NCI-H69 (cell line): ENCODE results near the gene MYO9B.
A peak's percentile ranks its signal among the peaks of the same experiment; 100 is the strongest.

ENCODE experiments used
- DNase-seq: peaks from one replicate; lab custom pipeline; 2025; lab: John Stamatoyannopoulos, UW

MYO9B gene

GRCh38 chr19:17061691-17062090 is 13.9 kb upstream of the MYO9B start:
- no peak for DNase-seq

- DNase-seq, result no peak
Measured at GRCh38 chr19:17063428-17063827, 12.1 kb upstream of the MYO9B start.

- DNase-seq, result no peak
Measured at GRCh38 chr19:17069193-17069592, 6.4 kb upstream of the MYO9B start.

GRCh38 chr19:17070421-17070820 is 5.2 kb upstream of the MYO9B start:
- no peak for DNase-seq

DNA sequence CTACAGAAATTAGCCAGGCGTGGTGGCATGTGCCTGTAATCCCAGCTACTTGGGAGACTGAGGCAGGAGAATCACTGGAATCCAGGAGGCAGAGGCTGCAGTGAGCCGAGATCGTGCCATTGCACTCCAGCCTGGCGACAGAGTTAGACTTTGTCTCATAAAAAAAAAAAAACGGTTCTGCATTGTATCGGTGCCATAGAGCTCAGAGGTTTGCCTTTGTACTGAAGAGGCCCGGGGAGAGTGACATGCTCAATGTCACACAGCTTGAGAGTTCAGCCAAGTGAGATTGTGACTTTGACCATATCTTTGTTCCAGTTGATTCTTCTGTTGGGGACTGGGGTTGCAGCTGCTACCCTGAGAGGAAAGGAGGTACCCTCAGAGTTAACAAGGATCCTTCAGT is 4.7 kb upstream of the MYO9B start:
- no peak for DNase-seq

- DNase-seq, result peak; percentile 87
Measured at GRCh38 chr19:17073869-17074633, 1.5 kb upstream of the MYO9B start.

- no peak for DNase-seq
Measured at GRCh38 chr19:17074634-17075034, 943 bp upstream of the MYO9B start.

GRCh38 chr19:17075864-17076542 is 426 bp downstream of the MYO9B start:
- DNase-seq, result peak; percentile 59

DNA sequence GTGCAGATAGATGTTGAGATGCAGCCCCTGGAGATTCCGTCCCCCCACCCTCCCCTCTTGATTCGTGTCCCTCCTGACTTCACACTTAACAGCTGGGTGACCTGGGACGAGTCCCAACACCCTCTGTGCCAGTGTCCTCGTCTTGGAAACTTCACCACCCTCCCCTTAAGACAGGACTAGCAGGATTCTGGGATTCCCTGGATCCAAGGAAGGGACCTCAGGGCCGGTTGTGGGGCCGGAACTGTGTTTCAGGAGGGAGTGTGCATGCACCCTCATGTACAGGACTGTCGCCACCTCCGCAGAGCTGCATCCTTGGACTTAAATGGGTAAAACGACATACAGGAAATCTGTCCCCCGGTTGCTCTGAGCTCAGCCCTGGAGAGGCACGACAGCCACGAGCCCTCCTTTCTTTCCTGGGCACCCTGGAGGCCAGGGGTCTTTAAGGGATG is 990 bp downstream of the MYO9B start:
- no peak for DNase-seq

DNA sequence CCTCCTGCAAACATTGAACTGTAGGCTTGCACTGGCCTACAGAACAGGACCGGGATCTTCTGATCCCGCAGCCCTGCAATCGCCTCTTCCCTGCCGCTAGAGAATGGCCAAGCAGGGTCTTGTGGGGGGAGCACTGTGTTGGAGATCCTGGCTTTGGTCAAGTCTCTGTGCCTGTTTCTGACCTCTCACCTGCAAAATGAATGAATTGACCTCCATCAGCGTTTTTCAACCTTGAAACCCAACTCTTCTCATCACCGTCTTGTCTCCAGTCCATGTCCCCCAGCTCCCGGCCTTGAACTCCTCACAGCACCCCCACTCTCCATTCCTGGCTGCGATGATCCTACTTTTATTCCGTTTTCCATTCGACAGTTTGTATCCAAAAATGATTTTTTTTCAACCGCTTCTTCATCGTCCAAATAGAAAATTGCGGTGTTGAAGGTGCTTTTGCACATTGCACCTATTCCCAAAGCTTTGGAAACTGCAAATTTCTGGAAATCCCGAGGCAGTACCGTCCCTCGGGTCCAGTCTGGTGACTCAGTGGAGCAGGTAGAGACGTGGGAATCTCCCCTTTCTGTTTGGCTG is 2.0 kb downstream of the MYO9B start:
- no peak for DNase-seq

DNA sequence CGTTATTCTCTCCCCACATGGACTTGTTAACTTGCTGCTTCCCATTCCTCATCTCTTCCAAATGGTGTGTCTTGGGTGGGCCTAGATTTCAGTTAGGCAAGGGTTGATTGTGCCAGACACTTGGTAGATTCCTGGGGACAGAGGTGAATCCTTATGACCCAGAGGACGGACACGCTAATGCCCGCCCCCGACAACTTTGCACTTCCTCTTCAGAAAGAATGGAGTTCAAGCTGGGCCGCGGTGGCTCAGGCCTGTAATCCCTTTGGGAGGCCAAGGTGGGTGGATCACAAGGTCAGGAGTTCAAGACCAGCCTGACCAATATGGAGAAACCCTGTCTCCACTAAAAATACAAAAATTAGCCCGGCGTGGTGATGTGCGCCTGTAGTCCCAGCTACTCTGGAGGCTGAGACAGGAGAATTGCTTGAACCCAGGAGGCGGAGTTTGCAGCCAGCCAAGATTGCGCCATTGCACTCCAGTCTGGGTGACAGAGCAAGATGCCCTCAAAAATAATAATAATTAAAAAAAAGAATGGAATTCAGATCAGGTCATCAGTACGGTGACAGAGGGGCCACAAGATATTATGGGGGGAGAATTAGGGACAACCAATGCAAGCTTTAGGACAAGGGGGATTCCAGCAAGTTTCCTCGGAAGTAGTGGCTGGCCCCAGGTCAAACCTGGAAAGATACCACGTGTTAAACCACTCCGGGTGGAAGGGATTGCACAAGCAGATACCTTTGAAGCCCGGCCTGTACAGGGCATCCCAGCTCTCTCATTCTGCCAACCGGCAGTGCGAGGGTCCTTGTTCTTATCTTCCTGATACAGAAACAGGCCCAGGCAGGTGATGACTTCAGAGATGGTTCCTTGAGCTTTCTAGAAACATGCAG is 2.7 kb downstream of the MYO9B start:
- no peak for DNase-seq

DNA sequence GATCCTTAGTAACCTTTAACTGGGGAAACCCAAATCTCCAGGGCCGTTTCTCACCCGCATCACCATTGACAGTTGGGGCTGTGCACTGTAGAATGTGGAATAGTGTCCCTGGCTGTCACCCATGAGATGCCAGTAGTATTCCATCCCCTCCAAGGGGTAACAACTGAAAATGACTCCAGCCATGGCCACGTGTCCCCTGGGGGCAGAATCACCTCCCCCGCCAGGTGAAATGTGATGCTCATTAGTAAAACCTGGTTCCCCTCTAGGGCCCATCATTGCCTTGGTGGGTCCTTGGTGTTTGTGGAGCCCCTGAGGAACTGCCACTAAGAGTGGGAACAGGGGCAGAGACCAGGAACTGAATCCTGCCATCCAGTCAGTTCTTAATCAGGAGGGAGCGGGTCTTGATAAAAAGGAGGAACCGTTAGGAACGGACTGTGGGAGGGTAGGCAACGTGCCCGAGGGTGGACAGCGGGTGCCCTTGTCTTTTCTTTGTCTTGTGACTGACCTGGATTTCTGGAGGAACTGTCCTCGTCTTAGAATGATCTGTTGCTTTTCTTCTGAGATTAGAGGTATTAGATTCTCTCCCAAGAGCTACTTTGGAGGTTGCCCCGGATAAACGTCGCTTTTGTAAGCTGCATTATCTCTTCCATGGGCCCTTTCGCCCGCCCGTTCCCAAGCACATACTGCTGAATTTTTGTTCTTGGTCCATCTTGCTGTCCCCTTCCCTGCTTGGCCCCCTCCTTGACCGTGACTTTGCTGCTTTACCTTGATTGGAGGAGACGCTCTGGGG is 3.5 kb downstream of the MYO9B start:
- no peak for DNase-seq

DNA sequence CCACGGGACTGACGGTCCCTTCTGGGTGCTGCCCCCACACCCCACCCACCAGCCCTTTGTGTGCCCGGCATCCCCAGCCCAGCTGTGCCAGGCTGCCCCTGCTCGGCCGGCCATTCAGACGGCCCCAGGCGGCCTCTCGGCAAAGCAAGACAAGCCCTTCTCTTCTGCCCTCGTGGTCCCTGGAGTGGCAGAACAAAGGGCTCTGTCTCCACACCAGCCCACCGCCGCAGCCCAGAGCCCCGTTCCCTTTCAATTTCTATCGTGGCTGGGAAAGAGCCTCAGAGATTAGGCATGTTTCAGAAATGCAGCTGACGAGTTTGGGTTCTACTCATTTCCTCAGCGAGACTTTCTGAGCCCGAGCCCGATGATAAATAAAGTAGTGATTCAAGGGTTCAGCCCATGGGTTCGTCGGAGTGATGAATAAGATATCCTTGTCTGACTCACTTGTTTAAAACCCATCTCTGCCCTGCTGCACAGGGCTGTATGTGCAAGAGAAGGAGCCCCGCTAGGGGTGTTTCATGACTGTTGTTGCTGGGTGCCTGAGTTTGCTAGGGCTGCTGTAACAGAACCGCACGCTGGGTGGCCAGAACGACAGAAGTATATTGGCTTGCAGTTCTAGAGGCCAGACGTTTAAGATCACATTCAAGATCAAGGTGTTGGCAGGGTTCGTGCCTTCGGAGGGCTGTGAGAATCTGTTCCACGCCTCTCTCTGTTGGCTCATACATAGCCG is 4.3 kb downstream of the MYO9B start:
- no peak for DNase-seq

DNA sequence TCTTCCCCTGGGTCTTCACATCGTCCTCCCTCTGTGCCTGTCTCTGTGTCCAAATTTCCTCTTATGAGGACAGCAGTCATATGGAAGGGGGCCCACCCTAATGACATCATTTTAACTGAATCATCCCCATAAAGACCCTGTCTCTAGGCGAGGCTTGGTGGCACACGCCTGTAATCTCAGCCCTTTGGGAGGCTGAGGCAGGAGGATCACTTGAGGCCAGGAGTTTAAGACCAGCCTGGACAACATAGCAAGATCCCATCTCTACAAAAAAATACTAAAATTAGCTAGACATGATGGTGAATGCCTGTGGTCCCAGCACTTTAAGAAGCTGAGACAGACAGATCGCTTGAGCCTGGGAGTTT is 4.8 kb downstream of the MYO9B start:
- DNase-seq, result no peak

- DNase-seq, result no peak
Measured at GRCh38 chr19:17081672-17082630, 6.4 kb downstream of the MYO9B start.

DNA sequence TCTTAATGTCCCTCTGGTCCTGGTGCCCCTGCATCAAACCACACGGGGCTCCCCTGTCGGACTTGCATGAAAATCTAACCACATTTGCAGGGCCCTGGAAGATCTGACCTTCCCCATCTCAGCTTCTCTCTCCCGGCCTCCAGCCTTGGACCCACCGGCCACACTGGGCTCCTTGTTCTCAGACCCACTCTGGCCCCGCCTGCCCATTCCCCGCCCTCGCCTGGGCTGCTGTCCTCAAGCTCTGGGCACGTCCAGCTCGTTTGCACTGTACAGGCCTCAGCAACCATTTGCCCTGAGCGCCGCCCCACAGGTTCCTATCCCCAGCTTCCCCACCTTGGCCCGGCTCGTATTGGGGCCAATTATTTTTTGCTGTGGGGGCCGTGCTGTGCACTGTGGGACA is 10.5 kb downstream of the MYO9B start:
- no peak for DNase-seq

DNA sequence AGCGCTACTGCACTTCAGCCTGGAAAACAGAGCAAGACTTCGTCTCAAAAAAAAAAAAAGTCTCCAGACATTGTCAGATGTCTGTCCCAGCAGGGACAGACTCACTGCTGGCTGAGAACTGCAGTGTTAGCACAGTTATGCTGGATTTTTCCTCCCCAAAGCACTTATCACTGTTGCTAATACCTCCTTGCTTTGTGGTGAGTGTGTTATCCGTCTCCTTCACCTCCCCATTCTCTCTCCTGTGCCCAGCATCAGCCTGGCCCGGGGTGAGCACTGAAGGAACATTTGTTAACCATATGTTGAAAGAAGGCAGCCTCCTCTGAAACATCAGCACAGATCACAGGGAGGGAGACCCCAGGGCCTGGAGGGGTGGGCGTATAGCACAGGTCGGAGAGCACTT is 11.3 kb downstream of the MYO9B start:
- no peak for DNase-seq

DNA sequence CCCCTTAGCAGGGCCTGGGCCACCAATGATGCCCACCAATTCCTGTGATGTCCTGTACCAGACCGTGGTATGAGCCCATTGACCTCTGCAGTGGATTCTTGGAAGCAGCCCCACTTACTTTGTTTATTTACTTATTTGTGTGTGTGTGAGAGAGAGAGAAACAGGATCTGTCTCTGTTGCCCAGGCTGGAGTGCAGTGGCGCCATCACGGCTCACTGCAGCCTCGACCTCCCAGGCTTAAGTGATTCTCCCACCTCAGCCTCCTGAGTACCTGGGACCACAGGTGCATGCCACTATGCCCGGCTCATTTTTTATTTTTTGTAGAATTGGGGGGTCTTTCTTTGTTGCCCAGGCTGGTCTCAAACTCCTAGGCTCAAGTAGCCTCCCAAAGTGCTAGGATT is 13.0 kb downstream of the MYO9B start:
- no peak for DNase-seq

DNA sequence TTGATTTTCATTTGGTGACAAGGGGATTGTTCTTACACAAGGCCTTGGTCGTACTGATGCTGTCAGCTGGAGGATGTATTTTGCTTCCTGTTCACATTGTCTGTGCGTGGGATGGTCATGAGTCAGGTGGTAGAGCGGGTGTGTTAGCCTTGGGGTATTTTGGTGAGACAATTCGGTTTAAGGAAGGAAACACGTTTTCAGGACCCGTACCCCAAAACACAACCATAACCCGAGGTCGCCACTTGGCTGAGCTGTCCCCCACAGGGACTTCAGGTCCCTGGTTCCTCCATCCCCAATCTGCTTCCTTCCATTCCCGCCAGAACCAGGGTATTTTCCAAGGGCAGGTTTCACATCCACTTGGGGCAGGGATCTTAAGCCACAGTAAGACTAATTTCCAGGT is 15.0 kb downstream of the MYO9B start:
- no peak for DNase-seq
